Measurements from ENCODE around the gene UMAD1. TPM values are rescaled to one million over a fixed set of nuclear protein-coding genes. Genes with fewer than 3 reads are reported as not detected.

Gene UMAD1
- total RNA-seq, 1 donor from 2014 or later: 13.7 TPM

GRCh38 chr7:7764520-7765396 lies 124.2 kb downstream of the UMAD1 start:
- no peak for DNase-seq (ENCODE audit: low spot score)

- DNase-seq (ENCODE audit: low spot score): no peak
Observed at GRCh38 chr7:7765422-7765821, 124.9 kb downstream of the UMAD1 start.

- DNase-seq (ENCODE audit: low spot score): no peak
Observed at GRCh38 chr7:7766671-7767070, 126.1 kb downstream of the UMAD1 start.

- no peak for DNase-seq (ENCODE audit: low spot score)
Observed at GRCh38 chr7:7768977-7769709, 128.6 kb downstream of the UMAD1 start.

GRCh38 chr7:7769710-7770627 lies 129.4 kb downstream of the UMAD1 start:
- DNase-seq (ENCODE audit: low spot score): no peak

GRCh38 chr7:7771452-7771851 lies 130.9 kb downstream of the UMAD1 start:
- DNase-seq (ENCODE audit: low spot score): no peak

GRCh38 chr7:7772397-7772821 lies 131.9 kb downstream of the UMAD1 start:
- peak; percentile 61 for DNase-seq (ENCODE audit: low spot score)

- no peak for DNase-seq (ENCODE audit: low spot score)
Observed at GRCh38 chr7:7773334-7774309, 133.1 kb downstream of the UMAD1 start.

- no peak for DNase-seq (ENCODE audit: low spot score)
Observed at GRCh38 chr7:7779888-7780287, 139.3 kb downstream of the UMAD1 start.

- DNase-seq (ENCODE audit: low spot score): no peak
Observed at GRCh38 chr7:7783001-7783400, 142.4 kb downstream of the UMAD1 start.

- no peak for DNase-seq (ENCODE audit: low spot score)
Observed at GRCh38 chr7:7785344-7785973, 144.9 kb downstream of the UMAD1 start.

GRCh38 chr7:7786595-7786994 lies 146.0 kb downstream of the UMAD1 start:
- no peak for DNase-seq (ENCODE audit: low spot score)

GRCh38 chr7:7789551-7789988 lies 149.0 kb downstream of the UMAD1 start:
- no peak for DNase-seq (ENCODE audit: low spot score)

- DNase-seq (ENCODE audit: low spot score): no peak
Observed at GRCh38 chr7:7790041-7790741, 149.6 kb downstream of the UMAD1 start.

GRCh38 chr7:7791523-7791922 lies 151.0 kb downstream of the UMAD1 start:
- no peak for DNase-seq (ENCODE audit: low spot score)

- DNase-seq (ENCODE audit: low spot score): no peak
Observed at GRCh38 chr7:7792056-7792455, 151.5 kb downstream of the UMAD1 start.

- DNase-seq (ENCODE audit: low spot score): no peak
Observed at GRCh38 chr7:7793249-7793648, 152.7 kb downstream of the UMAD1 start.

- no peak for DNase-seq (ENCODE audit: low spot score)
Observed at GRCh38 chr7:7793921-7794320, 153.4 kb downstream of the UMAD1 start.

GRCh38 chr7:7795203-7795602 lies 154.7 kb downstream of the UMAD1 start:
- peak; percentile 37 for DNase-seq (ENCODE audit: low spot score)
